ENCODE results near the gene OR4F6. TPM values are rescaled to one million over a fixed set of nuclear protein-coding genes. Genes with fewer than 3 reads are reported as not detected.

OR4F6 gene
- polyA plus RNA-seq, 1 experiment: not detected

GRCh38 chr15:101852356-101852755, 49.0 kb downstream of the OR4F6 start:
- DNase-seq (ENCODE audit: low read depth, low spot score): no peak
- no peaks in the 10 kb centered on the region for H3K27me3 ChIP-seq (ENCODE audit: control insufficient read depth, insufficient read depth, low read length)
- H3K9me3 ChIP-seq (ENCODE audit: control insufficient read depth, insufficient read depth, low read length): no peaks in the 10 kb centered on the region
- no peak overlapping the region for H3K27ac ChIP-seq (ENCODE audit: low read depth, low read length)
- CTCF ChIA-PET: no interaction called here
- no peak for TF ChIP-seq CTCF (IDR thresholded peaks at IDR 0.05; ENCODE audit: low read depth, low read length)
- H3K4me3 ChIP-seq (ENCODE audit: low read depth, low read length): no peak overlapping the region
- POLR2A ChIA-PET: no interaction called here

Small RNA genes within 50 kb of the gene (small RNA-seq; reads per million reads assigned to genes)
- not detected for gene RN7SL209P (ENCODE audit: insufficient read length, low read depth)

Other genes with a start within 250 kb of the OR4F6 start
- 49.0 and 64.2 TPM in 2 replicates for gene TM2D3, start 151.1 kb upstream of the OR4F6 start, polyA plus RNA-seq (2011; rRNA removed)
- gene TARS3, start 79.0 kb upstream of the OR4F6 start, polyA plus RNA-seq (2011; rRNA removed): 7.2 and 8.5 TPM in 2 replicates
- gene OR4F15, start 8.7 kb downstream of the OR4F6 start, polyA plus RNA-seq (2011; rRNA removed): 0.05 TPM in 1 of 2 replicates, not detected in the other